Activated CD8-positive, alpha-beta memory T cell treated with anti-CD3 and anti-CD28 coated beads, Interleukin-2, amount 50 U/mL, for 1 hour (primary cell): ENCODE data around the gene ZPBP2.
"Not testable (repeated sequence)": the region's sequence is repeated elsewhere in the genome, so short reads cannot be mapped to it uniquely, and the experiment has no call there.

Source experiments
- DNase-seq: peaks from one replicate; pipeline ENCODE4 v3.0.0-alpha.2; 2020; ENCODE audit errors: extremely low read depth

The ZPBP2 gene

GRCh38 chr17:39867880-39868553, at the start of gene ZPBP2:
Gene ZPBP2 (plus strand): TSS chr17:39868202. CDS start chr17:39868355, 153 bp downstream.
- DNase-seq = no peak

GRCh38 chr17:39818358-39819000, 49.5 kb upstream of the ZPBP2 start:
- no peak for DNase-seq

GRCh38 chr17:39820541-39820940, 47.5 kb upstream of the ZPBP2 start:
- no peak for DNase-seq

GRCh38 chr17:39820987-39821386, 47.0 kb upstream of the ZPBP2 start:
- no peak for DNase-seq

- no peak for DNase-seq
Observed at GRCh38 chr17:39822051-39822451, 46.0 kb upstream of the ZPBP2 start.

GRCh38 chr17:39823407-39824054, 44.5 kb upstream of the ZPBP2 start:
- DNase-seq = no peak

GRCh38 chr17:39826334-39826733, 41.7 kb upstream of the ZPBP2 start:
- no peak for DNase-seq

GRCh38 chr17:39828443-39828842, 39.6 kb upstream of the ZPBP2 start:
- no peak for DNase-seq

GRCh38 chr17:39831588-39831987, 36.4 kb upstream of the ZPBP2 start:
- DNase-seq = no peak

GRCh38 chr17:39834017-39834416, 34.0 kb upstream of the ZPBP2 start:
- DNase-seq = no peak

- no peak for DNase-seq
Observed at GRCh38 chr17:39835038-39835786, 32.8 kb upstream of the ZPBP2 start.

GRCh38 chr17:39836117-39836516, 31.9 kb upstream of the ZPBP2 start:
- no peak for DNase-seq

- no peak for DNase-seq
Observed at GRCh38 chr17:39838057-39838456, 29.9 kb upstream of the ZPBP2 start.

- no peak for DNase-seq
Observed at GRCh38 chr17:39838784-39839183, 29.2 kb upstream of the ZPBP2 start.

- no peak for DNase-seq
Observed at GRCh38 chr17:39841134-39841683, 26.8 kb upstream of the ZPBP2 start.

- DNase-seq = no peak
Observed at GRCh38 chr17:39845052-39845846, 22.8 kb upstream of the ZPBP2 start.

GRCh38 chr17:39846205-39846604, 21.8 kb upstream of the ZPBP2 start:
- no peak for DNase-seq

- DNase-seq = no peak
Observed at GRCh38 chr17:39848600-39848999, 19.4 kb upstream of the ZPBP2 start.

GRCh38 chr17:39850186-39850585, 17.8 kb upstream of the ZPBP2 start:
- not testable (repeated sequence) for DNase-seq

GRCh38 chr17:39852239-39852638, 15.8 kb upstream of the ZPBP2 start:
- DNase-seq = no peak

GRCh38 chr17:39854909-39855308, 13.1 kb upstream of the ZPBP2 start:
- DNase-seq = no peak
